GM20000 (cell line): ENCODE measurements around the gene CSF2RB.
A peak's percentile ranks its signal among the peaks of the same experiment; 100 is the strongest.

ENCODE experiments used
- DNase-seq: peaks from one replicate; pipeline ENCODE4 v3.0.0; 2012; ENCODE audit warnings: low spot score
- CTCF ChIP-seq: IDR thresholded peaks from 2 replicates; pipeline ENCODE4 v1.5.1; 2012; ENCODE audit warnings: mild to moderate bottlenecking, control low read depth; ENCODE audit errors: extremely low read depth, missing control alignments

The CSF2RB gene

GRCh38 chr22:36948273-36949225 lies 35.1 kb downstream of the CSF2RB start:
- DNase-seq, result no peak
- TF ChIP-seq CTCF, result no peak

- no peak for TF ChIP-seq CTCF
- no peak for DNase-seq
Measured at GRCh38 chr22:36950797-36951590, 37.6 kb downstream of the CSF2RB start.

GRCh38 chr22:36951746-36952145 lies 38.3 kb downstream of the CSF2RB start:
- TF ChIP-seq CTCF, result no peak
- no peak for DNase-seq

GRCh38 chr22:36953239-36954080 lies 40.0 kb downstream of the CSF2RB start:
- no peak for TF ChIP-seq CTCF
- DNase-seq, result no peak

GRCh38 chr22:36954251-36955014 lies 41.0 kb downstream of the CSF2RB start:
- peak; percentile 38 for DNase-seq
- no peak for TF ChIP-seq CTCF

GRCh38 chr22:36955691-36956090 lies 42.3 kb downstream of the CSF2RB start:
- TF ChIP-seq CTCF, result no peak
- DNase-seq, result no peak
